Activated CD4-positive, alpha-beta T cell treated with anti-CD3 and anti-CD28 coated beads, Interleukin-2, Interleukin-4, amounts not matched to agents 100 ng/mL and 50 ng/mL, durations not matched to agents 16 hours and 8 hours (primary cell): ENCODE measurements around the gene DLG2.

Source experiments
- DNase-seq: peaks from one replicate; pipeline ENCODE4 v3.0.0-alpha.2; 2020; ENCODE audit warnings: low spot score

The DLG2 gene

GRCh38 chr11:84775503-84775902 is 851.6 kb downstream of the DLG2 start:
- DNase-seq = no peak

GRCh38 chr11:84763931-84764330 is 863.2 kb downstream of the DLG2 start:
- DNase-seq = no peak

GRCh38 chr11:84757711-84758110 is 869.4 kb downstream of the DLG2 start:
- no peak for DNase-seq

- no peak for DNase-seq
These were observed 875.8 kb downstream of the DLG2 start for GRCh38 chr11:84751371-84751770.

GRCh38 chr11:84747871-84748270 is 879.3 kb downstream of the DLG2 start:
- DNase-seq = no peak

- no peak for DNase-seq
These were observed 887.1 kb downstream of the DLG2 start for GRCh38 chr11:84740050-84740449.

- DNase-seq = no peak
These were observed 902.9 kb downstream of the DLG2 start for GRCh38 chr11:84724256-84724655.

GRCh38 chr11:84722583-84723108 is 904.5 kb downstream of the DLG2 start:
- DNase-seq = no peak

GRCh38 chr11:84721561-84721961 is 905.6 kb downstream of the DLG2 start:
- DNase-seq = no peak

GRCh38 chr11:84720706-84721402 is 906.3 kb downstream of the DLG2 start:
- no peak for DNase-seq

GRCh38 chr11:84719935-84720577 is 907.1 kb downstream of the DLG2 start:
- DNase-seq = no peak

- DNase-seq = peak; percentile 15
These were observed 912.8 kb downstream of the DLG2 start for GRCh38 chr11:84714316-84714780.

- DNase-seq = no peak
These were observed 935.3 kb downstream of the DLG2 start for GRCh38 chr11:84691830-84692229.

- no peak for DNase-seq
These were observed 939.7 kb downstream of the DLG2 start for GRCh38 chr11:84687433-84687832.

GRCh38 chr11:84686716-84687115 is 940.4 kb downstream of the DLG2 start:
- no peak for DNase-seq

- DNase-seq = no peak
These were observed 941.2 kb downstream of the DLG2 start for GRCh38 chr11:84685976-84686375.

GRCh38 chr11:84685149-84685548 is 942.0 kb downstream of the DLG2 start:
- no peak for DNase-seq

- DNase-seq = no peak
These were observed 945.7 kb downstream of the DLG2 start for GRCh38 chr11:84681456-84681855.

GRCh38 chr11:84675396-84676025 is 951.6 kb downstream of the DLG2 start:
- no peak for DNase-seq

GRCh38 chr11:84673753-84674152 is 953.4 kb downstream of the DLG2 start:
- DNase-seq = no peak

GRCh38 chr11:84671325-84671999 is 955.7 kb downstream of the DLG2 start:
- DNase-seq = no peak

GRCh38 chr11:84663731-84664130 is 963.4 kb downstream of the DLG2 start:
- no peak for DNase-seq
